ENCODE data around the gene PCDH9.

Gene PCDH9

DNA sequence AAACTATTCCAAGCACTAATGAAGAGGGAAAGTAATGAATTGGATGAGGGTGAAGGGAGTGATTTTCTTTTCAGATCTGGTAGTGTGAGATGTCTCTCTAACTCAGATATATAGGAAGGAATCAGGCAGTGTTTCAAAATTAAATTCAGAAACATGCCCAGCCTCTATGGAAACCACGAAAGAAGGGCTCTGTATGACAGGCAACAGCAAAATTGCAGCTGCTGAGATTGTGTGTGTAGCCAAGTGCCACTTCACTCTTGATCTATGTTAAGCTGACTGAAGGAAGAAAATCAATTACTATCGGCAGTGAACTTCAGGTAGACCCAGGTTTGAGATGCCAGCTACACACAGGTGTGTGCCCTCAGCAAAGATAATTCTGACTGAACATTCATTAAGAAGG, 387.4 kb downstream of the PCDH9 start:
- DNase-seq (ENCODE audit: low read depth in 3 of 3), result no peak

DNA sequence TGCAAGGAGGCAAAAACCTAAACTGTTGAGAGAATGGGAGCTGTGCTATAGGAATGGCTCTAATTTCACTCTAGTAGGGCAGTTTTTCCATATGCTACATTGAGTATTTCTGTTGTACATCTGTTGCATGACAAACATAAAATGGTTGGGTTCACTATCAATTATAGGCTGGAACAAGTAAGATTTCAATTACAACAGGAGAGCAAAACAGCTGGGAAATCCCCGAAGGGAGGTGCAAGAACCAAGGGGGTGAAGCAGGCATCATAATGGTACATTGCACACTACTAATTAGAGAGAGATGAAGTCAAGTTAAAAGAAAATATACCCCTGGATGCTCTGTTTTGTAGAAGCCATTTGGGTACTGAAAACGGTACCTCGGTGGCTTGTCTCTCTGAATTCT, 389.5 kb downstream of the PCDH9 start:
- no peak for DNase-seq (ENCODE audit: low read depth in 3 of 3)

DNA sequence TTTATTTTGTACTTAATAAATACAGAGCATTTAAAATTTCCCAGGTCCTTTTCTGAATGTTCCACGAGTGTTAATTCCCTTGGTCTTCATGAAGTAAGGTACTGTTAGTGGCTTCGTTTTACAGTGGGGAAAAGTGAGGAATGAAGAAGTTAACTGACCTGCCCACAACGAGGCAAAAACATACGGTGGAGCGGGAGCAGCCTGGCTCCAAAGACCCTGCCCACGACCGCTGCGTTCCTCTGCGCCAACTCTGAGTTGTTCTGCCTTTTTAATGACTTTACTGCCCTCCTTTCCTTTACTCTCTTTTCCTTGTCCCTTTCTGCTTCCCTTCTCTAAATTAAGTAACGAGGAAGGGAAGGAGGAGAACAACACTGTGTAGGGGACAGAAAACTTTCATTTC, 392.9 kb downstream of the PCDH9 start:
- DNase-seq (ENCODE audit: low read depth in 3 of 3), result no peak

DNA sequence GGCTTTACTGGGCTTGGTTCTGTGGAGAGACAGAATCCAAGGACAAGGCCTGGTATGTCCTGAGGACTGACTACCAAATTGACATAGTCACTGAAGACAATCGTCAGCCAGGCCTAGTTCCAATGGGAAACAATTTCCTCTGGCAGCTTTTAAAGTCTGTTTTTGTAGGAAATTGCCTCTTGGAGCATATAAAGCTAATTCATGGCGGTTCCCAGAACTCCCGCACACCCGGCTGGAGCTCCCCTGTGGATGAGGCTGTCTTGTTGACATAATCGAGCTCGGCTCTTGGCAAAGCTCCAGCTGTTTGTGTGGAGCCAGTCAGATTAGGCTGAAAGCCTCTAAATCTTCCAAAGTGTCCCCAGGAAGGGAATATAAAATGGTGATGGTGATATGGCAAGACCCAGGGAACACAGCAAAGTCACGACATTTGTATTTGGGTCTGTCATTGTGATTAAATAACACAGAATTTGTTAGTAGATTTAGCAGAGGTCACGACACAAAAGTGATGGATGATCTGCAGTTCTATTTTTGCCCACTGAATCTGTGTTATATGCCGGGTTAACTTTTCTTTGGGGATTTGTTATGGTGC, 395.0 kb downstream of the PCDH9 start:
- DNase-seq (ENCODE audit: low read depth in 3 of 3), result no peak

DNA sequence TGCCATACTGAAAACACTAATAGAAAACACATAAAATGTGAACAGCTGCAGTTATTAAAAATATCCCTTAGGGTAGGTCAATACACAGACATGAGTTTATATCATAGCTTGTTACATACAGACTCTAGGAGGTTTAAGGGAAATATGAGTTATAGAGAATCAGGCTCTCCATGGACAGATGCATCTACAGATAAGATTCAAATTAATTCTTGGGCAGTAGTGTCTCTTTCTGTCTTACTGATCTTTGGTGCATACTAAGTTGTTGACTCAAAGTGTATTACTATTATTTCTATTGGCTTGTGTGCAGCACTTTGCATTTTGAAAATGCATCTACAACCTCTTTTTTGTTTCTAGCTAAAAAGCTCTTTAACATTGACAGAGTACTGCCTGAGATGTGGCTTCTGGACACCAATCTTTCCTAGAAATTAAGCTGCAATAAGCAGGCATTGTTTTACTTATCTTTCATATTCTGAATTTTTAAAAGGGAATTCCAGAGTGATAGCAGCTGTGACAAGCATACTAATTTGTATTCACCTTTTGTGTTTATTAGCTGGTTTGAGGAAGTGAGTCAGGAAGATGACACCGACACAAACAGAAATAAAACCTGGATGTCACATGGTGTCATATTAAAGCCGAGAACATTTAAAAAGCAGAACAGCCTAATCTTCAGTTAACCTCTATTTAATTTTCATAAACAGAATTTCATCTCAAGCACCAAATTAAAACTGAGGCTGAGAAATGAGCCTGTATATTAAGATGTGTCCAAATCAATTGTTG, 399.0 kb downstream of the PCDH9 start:
- DNase-seq (ENCODE audit: low read depth in 3 of 3), result no peak

DNA sequence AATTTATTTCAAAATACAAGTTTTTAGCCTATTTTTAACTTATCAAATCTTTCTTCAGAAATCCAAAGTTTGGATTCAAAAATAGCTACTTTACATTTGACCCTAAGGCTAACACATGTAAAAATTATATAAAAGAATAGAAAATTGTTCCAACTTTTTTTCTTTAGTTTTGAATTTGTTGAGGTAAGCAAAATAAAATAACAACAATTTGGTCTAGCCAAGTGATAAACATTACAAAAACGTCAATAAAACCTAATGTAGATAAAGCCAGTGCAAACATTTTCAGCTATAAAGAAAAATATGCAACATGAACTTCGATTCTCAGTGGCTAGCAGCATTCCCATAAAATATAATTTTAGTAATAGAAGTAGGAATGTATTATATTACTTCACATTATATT, 400.3 kb downstream of the PCDH9 start:
- no peak for DNase-seq (ENCODE audit: low read depth in 3 of 3)

DNA sequence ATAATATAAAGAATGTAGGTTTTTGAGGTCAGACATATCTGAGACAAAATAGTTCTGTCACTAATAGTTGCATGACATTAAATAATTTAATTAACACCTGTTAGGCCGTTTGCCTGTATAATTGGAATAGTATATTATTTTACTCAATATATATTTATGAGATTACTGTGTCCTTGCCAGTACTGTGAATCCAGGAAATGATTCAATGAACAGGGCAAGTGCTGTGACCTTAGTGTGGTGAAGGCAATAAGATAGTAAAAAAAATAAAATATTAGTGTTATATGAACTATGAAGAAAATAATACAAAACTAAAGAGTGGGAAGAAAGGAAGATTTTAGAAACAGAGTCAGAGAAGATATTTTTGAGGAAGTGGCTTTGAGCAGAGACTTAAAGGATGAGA, 403.7 kb downstream of the PCDH9 start:
- DNase-seq (ENCODE audit: low read depth in 3 of 3), result no peak

DNA sequence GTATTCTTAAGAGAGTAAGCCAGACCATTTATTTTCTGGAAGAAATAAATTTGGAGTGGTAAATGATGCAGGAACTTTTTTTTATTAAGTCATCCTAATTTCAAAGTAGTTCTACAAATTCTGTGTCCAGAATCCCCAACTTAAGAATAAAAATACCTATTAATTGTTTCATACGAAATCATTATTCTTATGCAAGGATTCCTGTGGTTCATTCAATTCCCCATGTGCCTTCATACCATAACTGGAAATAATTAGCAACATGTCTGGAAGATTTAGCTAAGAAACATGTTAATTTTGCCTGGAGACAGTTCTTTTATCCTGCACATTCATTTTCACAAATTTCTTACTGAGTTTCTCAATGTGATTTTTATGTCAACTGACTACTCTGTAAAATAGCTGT, 408.6 kb downstream of the PCDH9 start:
- DNase-seq (ENCODE audit: low read depth in 3 of 3), result no peak

DNA sequence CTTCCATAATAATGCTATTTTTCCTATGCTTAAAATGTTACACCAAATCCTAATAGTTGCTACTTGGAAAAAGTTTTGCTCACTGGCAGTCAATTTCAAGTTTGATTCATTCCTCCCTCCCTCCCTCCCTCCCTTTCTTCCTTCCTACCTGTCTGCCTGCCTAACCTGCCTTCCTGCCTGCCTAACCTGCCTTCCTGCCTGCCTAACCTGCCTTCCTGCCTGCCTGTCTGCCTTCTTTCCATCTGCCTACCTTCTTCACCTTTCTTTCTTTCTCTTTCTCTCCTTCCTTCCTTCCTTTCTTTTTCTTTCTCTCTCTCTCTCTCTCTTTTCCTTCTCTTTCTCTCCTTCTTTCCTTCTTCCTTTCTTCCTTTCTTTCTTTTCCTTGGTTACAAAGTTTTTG, 418.7 kb downstream of the PCDH9 start:
- DNase-seq (ENCODE audit: low read depth in 3 of 3), result no peak

DNA sequence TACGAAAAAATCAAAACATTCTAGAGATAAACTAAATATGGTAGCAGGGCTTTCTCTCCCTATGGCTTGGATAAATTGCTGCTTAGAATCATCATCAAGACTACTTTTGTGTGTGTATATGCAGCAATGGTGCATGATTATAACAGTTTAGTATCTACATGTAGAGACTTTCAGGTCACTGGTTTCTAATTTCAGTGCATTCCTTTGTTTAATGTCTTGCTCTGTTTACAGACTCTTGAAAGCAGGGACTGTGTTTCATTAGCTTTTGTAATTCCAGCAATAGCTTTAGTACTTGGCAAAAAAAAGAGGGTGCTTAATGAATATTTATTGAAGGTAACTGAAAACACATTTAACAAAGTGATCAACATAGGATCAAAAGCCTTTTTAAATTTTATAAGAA, 420.7 kb downstream of the PCDH9 start:
- DNase-seq (ENCODE audit: low read depth in 3 of 3), result no peak

DNA sequence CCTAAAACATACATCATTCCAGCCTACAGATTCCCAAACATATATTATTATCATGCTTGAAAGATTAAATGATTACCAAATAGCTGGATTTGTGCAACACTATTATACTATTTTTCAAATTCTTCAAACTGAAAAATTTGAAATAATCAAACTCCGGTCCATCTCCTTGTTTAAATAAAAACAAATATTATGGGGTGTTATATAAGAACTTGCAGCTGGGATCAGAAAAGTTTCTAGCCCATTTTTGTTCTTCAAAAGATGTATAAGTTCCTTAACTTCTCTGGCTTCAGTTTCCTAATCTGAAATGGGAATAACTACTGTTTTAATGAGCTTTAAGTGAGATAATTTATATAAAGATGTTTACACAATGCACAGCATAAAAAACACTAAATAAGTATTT, 422.9 kb downstream of the PCDH9 start:
- no peak for DNase-seq (ENCODE audit: low read depth in 3 of 3)

DNA sequence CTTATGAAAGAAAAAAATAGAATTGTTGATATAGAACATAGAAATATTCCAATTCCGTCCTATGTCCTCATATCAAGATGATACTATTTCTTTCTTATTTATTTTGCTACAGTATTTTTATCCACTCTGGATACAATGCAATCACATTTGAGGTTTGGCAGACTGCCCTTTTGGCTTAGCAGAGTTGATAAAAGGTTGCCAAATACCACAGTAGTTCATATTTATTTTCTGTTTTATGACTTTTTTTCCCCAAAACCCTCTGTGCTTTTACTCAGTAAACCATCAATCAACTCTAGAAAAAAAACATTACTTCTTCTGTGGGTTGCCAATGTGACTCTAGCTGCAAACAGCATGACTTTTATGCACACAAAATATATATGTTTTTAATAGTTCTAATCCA, 424.5 kb downstream of the PCDH9 start:
- no peak for DNase-seq (ENCODE audit: low read depth in 3 of 3)

DNA sequence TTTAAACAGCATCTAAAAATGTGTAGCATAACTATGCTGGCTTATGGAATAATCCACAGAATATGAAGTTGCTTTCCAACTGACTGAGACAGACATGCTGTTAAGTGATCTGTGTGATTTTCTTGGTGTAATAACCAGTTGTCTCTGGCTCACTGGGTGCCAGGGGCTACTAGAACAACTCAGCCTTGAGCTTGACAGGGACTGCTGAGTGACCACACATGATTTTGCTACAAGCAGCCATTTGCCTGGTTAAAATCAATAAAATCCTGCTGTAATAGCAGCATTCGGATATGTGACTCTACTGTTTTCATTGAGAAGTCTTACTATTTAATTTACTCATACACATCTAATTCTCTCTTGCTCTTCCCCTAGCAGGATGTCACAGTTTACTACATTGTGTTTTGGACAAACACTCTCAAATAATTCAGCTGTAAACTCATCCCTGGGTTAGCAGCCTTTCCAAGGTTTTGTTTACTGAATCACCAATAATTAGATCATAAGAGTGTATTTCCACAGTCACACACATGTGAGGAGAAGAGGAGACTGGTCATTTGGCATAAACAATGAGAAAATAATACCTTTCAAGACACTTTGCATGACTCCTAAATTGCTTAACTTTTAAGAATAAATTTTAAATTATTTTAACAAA, 426.2 kb downstream of the PCDH9 start:
- DNase-seq (ENCODE audit: low read depth in 3 of 3), result no peak

DNA sequence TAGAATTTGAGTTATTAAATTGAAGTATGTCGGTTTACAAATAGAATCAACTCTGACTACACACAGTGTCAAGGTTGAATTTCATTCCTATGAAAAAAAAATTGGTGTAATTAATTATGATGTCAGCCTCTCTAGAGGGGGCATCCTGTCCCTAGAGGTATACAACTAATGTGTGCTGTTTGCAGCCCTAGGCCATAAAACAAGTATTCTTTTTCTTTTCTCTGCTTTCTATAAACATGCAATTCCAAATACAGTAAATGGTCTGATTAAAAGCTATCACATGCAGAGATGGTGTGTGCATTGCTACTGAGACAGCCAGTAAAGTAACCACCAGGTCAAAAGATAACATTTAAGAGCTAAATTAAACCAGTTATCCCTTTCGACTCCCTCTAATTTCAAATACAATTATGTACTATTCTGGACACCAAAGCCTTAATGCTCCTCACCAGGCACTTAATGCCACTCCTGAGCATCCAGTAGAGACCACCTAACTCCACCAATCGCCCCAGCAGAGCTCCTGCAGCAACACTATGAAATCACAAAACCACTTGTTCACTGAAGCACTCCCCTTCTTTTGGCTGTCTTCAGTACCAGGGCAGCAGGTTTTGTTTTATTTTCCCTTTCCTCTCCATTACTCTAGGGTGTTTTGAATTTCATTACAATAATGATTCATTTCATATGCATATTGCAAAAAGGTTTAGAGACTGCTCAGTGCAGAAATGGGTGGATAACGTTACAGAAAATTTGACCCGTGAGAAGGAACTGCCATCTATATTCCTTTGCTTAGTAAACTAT, 426.9 kb downstream of the PCDH9 start:
- no peak for DNase-seq (ENCODE audit: low read depth in 3 of 3)

DNA sequence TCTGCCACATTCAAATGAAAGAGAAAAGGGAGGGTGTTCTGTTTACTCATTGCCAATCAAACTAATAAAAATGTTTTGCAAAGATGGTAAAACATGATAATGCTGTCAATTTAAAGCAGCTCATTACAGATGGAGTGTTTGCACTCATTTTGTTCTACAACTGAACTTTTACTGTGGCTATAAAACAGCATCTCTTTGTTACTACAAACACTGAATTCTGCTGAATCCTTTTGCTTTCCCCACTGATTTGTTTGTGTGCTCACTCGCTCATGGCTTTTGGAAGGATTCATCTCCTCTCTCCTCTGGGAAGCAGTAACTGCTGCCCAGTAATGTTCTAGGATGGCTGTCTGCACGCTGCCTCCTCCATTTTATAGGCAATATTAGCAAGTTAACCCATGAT, 434.5 kb downstream of the PCDH9 start:
- no peak for DNase-seq (ENCODE audit: low read depth in 3 of 3)

DNA sequence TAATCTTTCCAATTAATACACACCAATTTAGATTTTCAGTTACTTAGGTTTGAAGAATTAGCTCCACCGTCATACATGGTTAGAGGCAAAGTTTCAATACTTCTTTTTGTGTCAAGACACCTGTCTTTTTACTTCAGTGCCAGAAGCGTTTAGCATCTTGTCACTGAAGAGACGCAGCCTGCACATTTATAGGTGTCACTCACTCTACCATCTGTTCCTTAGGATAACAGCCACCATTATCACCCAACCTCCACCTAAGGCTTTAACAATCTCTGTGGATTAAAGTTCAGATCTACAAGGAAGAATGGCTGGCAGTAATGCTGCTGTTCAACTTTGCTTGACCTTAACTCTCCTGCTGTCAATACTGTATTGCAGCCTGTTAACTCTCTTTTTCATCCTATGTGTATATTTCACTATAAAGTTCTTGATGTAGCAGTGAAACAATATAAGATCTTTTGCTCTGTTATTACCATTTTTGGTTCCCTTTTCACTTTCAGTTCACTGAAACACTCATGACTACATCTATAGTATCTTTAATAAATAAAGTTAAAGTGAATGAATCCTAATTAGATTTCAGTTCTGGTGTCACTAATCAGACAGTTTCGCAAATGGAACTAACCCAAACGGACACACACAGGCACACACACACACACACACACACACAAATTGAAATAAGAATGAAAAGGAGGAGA, 435.6 kb downstream of the PCDH9 start:
- no peak for DNase-seq (ENCODE audit: low read depth in 3 of 3)

DNA sequence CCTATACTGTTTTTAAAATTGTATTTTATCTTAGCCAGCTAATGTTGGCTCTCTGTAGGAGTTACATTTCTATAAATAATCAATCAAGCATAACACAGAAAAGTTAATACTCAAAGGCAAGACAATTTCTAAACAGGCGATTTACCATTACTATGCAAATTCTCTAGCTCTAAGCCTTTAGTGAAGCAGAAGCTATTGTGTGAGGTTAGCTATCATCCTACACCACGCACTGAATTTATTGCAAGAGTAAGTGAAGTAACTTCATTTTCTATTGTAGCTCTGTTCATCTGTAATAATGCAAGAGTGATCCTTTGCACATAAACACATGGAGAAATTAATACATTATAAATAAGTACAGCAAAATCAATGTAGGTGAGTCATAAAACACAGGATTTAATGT, 439.3 kb downstream of the PCDH9 start:
- no peak for DNase-seq (ENCODE audit: low read depth in 3 of 3)

DNA sequence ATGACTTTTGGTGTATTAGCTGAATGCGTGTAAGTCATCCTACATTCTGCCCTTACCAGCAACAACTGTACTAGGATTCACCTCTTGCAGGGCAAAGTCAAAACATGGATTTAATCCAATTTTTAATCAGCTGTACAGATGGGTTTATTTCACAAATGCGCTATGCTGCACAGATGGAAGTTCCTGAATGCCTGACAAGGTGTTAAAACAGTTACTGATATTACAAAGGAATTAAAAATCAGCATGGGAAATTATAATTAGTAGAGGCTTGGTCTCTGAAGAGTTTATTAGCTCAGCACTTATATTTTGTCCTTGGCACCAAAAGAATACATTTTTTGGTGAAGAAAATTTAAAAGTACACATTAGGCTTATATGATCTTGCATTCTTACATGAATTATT, 448.9 kb downstream of the PCDH9 start:
- DNase-seq (ENCODE audit: low read depth in 3 of 3), result no peak

DNA sequence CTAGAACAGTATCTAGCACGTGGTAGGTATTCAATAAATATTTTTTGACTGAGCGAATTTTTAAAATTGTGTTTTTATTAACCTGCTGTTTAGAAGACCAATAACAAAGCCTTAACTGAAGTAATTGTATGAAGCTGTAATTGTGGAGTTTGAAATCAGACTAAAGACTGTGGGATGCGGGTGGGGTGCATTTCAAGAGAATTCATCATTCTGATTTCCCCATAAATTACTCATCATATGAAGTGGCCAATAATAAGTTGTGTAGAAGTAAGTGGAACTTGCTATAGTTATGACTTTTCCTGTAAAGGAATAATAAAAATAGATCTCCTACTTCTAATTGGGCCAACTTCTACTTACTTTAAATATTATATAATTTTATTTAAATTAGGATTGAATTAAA, 449.3 kb downstream of the PCDH9 start:
- no peak for DNase-seq (ENCODE audit: low read depth in 3 of 3)

DNA sequence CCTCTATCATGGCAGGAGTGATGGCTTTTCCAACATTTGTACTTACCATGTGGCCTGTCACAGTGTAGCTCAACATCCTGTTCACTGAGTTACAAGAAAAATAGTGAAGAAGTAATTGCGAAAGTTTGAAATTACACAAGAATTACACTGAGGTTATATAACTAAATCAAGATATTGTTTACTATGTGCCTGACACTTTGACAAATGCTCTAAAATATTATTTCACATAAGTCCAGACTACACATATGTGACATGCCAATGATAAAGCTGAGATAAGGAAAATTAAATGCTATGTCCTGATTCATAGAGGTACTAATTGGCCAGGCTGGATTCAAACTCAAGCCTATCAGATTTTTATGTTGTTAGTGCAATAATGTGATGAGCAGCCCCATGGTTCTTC, 451.7 kb downstream of the PCDH9 start:
- no peak for DNase-seq (ENCODE audit: low read depth in 3 of 3)

DNA sequence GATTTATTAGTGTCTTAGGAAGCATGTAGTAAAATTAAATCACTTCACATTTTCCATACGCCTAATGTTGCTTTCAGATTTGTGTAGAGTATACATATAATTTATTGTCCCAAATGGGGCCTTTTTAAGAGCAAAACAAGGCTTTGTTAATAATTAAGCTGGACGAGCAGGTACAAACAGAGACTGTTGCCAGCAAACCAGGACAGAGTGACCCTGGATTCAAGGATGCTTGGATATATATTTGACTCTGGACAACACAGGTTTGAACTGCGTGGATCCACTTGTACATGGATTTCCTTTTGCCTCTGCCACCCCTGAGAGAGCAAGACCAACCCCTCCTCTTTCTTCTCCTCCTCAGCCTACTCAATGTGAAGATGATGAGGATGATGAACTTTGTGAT, 454.9 kb downstream of the PCDH9 start:
- DNase-seq (ENCODE audit: low read depth in 3 of 3), result no peak

DNA sequence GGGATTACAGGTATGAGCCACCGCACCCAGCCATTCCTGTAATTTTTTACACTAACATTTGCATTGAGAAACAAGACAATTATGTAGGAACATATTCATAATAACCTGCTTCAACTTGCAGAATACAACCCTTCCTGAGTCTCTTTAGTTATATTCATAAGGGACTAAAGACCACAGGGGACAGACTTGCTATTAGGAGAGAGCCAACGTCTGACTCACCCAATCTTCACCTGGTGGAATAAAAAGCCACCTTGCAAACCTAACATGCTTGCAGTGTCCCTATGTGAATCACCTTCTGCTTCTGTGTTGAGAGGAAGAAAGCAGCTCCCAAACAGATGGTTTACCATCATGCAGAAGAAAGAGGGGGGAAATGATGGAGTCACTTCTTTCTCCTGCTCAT, 456.1 kb downstream of the PCDH9 start:
- DNase-seq (ENCODE audit: low read depth in 3 of 3), result no peak
